Fibroblast of gingiva (primary cell): ENCODE results near the gene GFRA1.

ENCODE experiments used
- DNase-seq: peaks from one replicate; pipeline ENCODE4 v3.0.0-alpha.2; 2011; ENCODE audit warnings: low read depth

GFRA1 gene

DNA sequence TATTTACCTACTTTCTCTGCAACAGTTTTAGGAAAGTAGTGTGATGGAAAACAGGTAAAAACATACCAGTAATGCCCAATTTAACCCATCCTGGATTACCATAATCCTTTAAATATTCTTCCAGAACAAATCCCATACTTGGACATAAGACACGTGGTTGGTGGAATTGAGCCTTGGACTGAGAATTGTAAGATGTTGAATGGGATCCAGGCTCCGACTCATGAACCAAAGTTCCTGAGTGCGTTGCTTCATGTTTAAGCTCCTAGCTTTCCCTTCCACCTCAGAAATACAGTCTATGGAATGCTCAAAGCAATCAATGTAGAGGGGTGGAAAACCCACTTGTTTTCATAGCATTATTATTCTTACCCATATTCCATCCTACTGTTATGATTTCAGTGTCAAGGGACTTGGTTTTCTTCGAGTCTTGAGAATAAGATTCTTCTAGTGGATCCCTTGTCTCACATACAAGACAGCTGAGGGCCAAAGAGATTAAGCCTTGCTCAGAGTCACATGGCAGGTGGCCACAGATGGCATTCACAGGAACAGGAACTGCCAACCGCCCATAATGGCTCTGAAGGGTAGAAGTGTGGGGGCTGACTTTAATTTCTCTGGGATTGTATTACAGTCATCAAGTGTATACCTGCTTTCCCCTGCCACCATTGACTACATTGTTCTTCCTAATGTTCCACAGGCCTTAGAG is 171.2 kb downstream of the GFRA1 start:
- DNase-seq: no peak

DNA sequence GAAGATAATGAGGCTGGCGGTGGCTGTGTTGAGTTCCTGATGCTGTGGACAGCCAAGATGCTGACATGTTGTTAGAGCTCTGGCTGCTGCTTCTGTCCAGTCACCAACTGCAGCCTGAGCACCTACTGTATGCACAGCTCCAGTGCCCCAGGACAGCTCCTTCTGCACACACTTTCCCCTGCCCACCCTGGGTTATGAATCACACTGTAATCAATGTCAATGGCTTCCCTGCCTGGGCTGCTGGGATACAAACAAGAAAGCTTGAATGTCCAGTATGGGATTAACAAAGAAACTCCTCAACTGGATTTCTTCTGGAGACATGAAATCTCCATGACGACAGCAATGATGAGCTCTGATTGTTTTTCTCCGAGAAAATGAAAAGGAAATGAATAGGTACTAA is 172.0 kb downstream of the GFRA1 start:
- no peak for DNase-seq

DNA sequence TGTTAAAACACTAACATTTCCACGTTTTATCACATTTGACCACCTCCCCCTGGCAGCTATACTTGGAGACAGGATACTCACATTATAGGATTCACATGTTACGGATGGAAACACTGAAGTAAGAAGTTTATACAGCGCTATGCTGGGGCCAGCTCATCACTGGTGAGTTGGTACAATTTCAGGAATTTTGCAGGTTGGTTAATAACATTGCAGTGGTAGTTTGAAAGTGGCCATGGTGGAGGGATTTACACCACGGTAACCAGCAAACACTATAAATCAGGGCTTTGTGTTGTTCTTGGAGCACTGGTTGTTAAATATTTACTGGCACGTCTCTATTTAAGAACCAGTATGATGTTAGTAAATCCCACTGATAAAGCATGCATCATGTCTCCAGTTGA is 174.0 kb downstream of the GFRA1 start:
- no peak for DNase-seq

DNA sequence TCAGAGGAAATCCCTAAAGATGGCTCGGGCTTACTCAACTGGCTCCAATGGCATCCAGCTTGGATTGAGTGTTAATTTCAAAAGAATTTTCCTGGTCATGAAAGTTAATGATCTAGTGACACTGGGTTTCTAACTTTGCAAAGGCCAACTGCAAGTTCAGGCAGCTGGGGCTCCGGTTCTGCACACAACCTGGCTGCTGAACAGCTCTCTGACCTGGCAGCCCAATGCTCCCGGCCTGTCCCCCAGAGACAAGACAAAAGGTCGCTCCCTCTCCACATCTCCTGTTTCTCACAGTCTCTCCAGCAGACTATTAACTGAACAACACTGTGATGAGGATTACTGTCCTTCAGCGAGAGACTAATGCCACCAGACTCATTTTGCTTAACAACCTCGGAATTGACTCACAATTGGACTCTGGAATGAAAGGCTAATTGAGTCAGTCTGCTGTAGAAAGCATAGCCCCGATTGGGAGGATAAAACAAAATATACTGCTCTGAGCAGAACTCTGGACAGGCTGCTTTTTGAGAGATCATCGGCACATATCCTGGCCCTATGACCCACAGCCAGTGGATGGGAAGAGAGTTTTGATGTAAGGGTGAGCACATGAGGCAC is 174.5 kb downstream of the GFRA1 start:
- no peak for DNase-seq

DNA sequence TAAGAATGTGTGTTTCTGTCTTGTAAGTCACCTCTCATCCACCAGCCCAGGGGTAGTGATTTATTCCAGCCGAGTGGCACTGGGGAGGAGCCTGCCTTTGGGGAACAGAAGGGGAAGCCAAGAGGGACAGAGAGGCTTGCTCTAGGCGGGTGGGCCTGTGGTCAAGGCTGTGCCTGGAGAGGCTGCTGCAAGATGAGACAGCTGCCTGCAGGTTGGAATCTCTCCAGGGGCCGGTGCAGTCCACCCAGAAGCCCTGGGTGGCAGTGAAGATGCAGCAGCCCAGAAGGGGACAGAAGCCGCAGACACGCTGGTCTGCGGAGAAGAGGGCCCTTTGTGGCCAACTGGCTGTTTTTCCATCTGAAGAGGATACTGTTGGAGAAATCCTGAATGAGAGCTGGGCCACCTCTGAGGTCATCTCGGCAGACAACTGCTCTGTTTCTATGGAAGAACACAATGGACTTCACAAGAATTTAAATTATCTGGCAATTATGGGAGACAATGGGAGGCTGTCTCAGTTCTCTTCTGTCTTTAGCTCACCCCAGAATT is 175.7 kb downstream of the GFRA1 start:
- DNase-seq: no peak

DNA sequence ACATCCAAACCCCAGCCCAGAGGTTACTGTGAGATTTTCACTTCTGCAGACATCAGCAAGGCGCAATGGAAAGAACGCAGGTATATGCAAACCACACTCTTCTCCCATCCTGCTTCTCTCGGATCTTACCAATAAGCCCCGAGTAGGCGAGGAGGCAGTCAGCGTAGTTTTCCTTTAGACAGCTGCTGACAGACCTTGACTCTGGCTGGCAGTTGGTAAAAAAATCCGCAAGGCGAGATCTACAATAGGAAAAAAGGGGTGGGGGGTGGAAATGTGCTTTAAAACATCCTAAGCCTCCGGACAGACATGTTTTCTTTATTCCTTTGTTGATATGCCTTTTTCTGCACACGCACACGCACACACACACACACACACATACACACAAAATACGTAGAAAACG is 176.5 kb downstream of the GFRA1 start:
- DNase-seq: no peak

DNA sequence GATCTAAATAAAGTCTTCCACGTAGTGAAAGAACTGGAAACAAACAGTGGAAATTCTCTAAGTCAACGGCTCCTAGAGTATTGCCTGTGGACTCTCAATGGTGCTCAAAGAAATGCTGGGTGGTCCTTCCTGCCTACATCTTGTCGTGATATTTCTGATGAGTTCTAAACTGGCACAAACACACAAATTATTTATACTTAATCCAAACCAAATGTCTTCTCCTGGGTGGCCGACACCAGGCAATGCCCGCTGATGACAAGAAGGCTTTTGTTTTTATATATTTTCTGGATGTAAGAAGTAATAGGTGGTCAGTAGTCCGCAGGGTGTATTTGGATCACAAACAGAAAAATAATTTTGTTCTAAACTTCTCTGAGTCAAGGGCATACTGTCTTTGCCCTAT is 178.7 kb downstream of the GFRA1 start:
- no peak for DNase-seq

DNA sequence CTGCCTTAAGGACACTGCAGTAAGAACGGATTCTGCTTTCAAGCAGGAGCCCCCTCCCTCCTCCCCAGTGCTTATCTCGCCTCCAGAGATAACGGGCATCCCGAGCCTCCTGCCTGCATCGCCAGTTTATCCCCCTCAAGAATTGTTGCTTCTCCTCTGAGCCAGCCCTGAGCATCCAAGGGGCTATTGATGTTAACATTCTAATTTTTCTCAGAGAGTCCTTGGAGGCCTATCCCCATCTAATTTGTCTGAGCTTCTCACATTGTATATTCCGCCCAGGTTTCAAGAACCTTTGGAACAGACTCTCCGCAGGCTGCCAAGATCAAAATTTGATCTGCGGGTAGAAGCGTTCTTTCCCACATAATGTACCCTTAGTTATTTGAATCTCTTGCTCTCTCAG is 180.0 kb downstream of the GFRA1 start:
- no peak for DNase-seq

DNA sequence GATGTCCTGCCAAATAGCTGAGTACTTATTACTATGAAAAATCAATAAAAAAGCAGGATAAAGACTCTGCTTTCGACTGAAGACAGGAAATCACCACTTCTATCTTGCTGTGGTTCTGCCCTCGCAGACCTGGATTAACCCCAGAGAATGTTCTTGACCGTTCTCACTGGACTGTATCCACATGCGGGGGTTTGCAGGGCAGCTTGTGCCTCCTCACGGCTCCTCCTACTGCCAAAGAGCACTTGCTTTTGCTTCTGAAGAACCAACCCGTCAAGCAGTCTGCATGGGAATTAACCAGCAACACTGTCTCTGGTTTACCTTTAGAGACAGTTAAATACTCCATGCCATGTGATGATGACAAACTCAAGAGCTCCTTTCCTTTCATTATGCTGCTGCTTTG is 184.0 kb downstream of the GFRA1 start:
- no peak for DNase-seq

DNA sequence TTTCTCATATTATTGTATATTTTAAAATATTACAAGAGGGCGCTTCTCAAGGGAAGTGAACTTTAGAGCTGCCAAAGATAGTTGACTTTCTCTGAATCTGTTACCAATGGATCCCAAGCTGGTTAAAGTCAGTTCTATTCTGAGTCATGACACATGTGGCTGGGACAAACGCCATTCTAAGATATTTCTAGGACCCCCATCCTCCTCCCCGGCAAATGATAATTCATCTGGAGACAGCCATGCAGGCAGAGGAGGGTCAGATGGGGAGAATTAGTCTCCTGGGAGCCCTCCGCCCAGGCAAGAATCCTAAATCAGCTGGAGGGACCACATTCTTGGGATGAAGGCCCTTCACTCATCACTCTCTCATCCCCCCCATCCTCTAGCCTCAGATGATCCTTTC is 187.7 kb downstream of the GFRA1 start:
- no peak for DNase-seq

DNA sequence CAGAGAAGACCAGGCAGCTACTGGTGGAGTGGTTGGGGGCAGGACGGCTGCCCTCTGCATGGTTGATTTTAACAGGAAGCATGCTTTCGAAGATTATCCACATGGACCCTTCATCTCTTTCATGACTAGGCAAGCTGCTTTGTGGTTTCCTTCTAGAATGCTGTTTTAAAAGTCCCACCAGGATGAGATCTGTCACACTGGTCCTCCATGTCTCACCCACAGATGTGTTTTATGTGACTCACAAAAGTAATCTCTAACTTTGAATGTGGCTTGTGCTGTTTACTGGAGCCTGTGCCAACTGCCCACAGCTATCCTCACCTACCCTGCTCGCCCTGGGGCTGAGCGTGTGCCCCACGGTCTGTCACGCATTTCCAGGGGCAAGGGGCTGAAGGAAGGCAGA is 188.8 kb downstream of the GFRA1 start:
- no peak for DNase-seq

DNA sequence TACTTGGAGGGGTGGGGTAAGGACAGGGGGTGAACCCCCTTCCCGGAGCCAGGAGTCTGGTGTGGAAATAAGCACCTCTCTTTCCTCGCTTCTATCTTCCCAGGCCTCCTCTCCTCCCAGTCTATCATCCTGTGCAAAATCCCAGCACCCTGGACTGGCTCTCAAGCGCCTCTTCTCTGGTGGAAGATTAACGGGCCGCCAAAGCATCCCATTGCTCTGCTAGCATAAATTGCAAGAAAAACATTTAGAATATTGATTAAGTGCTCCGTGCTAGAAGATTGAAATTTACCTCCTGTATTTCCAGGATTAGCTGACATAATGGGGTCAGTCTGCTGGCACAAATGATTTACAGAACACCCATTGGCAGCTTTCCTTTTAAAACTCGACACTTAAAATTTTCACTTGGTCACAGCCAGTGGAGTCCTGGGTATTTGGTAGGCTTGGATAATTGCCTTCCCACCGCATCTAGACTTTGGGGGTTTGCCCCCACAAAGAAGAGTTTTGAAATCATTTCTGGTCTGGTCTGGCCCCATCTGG is 189.7 kb downstream of the GFRA1 start:
- DNase-seq: no peak

DNA sequence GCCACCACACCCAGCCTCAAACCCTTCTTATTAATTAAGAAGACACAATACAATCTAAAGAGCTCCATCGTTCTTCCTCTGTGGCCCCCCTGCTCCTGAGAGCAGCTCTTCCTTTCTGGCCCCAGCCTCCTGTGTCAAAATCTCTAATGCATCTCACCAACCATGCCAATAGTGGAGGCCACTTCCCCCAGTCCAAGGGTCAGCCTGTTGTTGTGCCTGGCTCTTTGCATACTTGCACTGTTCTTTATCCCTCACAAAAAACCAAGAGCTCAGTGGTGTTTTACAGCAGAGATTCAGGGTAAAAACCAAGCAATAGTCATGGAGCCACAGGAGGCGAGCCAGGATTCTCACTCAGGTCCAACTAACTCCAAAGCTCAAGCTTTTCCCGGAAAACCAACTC is 190.2 kb downstream of the GFRA1 start:
- no peak for DNase-seq

DNA sequence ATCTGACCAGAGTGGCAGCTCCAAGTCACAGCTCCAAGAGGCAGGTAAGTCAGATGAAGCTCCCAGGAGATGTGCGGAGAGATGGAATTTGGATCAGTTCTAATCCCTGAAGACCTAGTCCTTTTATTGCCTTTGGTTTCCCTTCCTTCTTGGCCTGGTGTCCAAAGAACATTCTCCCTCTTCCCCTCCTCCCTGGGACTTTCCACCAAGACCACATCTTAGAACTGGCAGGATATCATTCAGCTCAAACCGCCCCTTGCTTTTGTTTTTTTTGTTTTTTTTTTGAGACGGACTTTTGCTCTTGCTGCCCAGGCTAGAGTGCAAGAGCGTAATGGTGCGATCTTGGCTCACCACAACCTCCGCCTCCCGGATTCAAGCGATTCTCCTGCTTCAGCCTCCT is 190.8 kb downstream of the GFRA1 start:
- no peak for DNase-seq

DNA sequence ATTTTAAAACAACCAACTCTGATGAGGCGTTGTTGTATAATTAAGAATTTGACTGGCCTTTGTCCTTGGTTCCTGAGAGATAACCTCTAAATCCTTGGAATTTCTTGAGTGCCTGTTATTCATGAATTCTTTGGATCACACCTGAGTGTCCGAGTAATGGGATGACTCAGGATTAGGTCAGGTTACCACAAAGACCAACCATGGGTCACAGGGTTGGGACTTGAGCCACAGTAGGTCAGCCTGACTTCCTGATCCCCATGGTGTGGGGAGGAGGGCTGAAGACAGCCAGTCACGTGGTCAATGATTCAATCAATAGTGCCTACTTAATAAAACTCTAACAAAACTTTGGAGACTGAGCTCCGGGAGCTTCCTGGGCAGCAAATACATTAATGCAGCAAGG is 192.5 kb downstream of the GFRA1 start:
- no peak for DNase-seq

DNA sequence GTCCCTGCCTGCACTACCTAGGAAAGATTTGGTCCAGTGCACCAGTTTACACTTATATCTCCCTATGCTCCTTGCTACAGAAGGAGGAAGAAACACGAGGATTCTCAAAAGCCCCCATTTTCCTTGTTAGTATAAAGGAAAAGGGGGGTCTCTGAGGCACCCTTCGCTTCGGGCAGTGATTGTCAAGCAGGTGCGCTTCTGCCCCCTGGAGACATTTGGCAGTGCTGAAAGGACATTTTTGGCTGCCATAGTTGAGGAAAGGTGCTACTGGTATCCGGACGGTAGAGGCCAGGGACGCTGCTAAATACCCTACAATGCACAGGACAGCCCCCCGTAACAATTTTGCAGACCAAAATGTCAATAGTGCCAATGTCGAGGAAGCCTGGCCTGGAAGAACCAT is 193.7 kb downstream of the GFRA1 start:
- no peak for DNase-seq

DNA sequence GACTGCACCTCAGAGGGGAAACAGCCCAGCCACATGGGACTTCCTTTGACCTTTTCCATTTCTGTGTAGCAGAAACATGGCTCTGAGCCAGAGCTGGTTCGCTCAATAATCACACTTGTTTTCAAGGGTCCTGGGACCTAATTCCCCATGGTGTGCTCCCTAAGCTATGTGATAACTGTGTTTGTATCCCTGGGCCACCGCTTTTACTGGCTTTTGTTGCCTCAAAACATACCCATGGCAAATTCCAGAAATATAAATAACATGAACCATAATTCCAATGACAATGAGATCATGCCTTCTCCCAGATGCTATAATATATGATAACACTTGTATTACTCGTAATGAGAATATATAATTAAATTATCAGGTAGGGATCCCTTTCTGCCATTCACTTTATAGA is 196.4 kb downstream of the GFRA1 start:
- DNase-seq: no peak

DNA sequence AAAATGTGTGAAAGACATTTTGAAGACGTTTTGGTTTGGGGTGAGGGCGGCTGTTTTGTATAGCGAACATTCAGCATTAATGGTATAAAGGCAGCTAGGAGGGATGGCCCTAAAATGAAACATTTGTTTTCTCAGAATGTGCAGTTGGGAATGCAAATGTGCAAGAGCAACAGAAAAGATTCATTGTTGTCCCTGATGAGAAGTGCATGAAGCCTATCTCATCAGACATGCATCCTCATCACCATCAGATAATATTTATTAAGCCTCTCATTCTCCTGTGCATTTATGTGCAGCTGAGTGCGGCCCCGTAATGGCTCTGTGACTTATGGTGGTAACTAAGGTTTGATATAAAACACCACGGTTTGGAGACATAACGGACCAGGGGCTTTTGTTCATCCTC is 199.5 kb downstream of the GFRA1 start:
- DNase-seq: no peak

DNA sequence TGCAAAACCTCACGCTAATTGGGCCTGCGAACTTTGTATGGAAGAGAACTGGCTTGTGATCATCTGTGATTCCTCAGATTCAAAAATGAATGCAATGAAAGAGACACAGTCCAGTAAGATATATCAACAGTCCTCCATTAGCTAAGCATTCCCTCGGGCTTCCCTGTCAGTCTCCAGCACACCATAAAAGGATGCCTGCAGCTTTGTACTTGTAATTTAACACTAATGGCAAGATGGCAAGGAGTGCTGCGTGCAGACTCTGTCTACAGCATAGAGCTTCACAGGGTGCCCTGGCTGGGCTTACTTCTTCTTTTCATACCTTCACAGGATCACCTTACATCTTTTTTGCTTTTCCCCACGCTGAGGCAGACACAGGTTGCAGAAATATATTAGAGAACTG is 200.0 kb downstream of the GFRA1 start:
- DNase-seq: no peak

DNA sequence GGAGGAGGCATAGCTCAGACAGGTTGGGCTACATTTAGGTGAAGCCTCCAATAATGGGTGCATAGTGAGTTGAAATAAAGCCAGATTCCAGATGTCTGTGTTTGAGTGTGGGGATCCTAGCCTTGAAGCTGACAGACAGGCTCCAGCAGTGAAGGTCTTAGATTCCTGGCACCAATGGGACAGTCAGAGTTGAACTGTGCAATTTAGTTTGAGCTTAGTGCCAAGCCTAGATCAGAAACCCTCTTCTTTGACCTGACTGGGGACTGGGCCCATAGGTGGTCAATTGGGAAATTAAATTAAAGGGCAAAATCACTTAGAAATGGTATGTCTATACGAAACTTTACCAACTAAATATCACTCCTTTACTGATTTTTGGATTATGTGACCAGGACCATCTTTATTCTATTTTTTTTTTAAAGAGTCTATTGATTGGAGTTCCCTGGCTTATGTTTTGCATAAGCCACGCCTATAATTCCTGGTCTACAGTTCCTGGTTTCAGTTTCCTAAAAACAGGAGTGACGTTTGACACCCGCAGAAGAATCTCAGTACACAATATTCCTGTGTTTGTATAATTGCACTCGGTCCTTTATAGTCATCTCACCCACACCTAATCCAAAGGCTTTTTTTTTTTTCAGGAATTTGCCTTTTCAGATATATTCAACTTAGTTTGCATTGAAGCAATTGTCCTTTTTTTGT is 201.4 kb downstream of the GFRA1 start:
- no peak for DNase-seq

DNA sequence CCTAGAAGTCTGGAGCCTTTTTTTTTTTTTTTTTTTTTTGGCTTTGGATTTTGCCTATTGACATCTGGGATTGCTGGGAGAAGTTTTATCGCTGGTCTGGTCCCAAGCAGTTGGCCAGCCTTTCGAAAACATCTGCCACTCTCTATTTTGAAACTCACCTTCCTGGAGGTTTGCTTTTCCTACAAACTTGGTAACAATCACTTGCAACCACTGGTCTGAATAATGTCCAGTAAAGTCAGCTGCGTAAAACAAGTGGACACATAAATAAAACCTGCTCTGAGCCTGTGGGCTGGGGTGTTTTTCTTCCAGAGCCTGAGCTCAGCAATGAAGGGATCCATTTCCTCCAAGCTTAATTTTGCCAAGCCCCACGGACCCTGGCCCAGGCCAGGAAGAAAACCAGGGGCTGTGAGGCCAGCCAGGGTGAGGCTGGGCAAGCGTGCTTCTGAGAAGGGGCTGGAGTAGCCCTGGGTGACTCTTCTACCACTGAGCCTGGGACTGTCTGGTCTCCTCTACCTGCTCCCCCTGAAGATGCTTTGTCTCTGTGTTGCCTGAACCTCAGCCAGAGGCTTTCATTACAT is 202.2 kb downstream of the GFRA1 start:
- DNase-seq: no peak

DNA sequence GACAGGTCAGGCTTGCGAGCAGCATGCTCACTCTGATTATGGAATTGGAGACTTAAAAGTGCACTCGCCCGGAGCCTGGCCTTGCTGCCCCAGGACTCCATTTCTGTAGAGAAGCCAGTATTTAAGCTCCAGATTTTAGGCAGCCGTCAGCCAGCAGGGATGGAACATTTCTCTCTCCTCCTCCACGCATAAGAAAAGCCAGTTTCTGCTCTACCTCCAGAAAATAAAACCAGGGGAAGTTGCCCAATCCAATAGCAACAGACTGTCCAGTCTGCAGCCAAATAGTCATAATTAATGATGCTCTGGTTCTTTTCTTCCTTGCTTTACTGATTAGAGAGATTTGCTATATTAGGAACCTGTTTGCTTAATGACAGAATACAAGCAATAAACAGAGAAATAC is 203.2 kb downstream of the GFRA1 start:
- DNase-seq: no peak

DNA sequence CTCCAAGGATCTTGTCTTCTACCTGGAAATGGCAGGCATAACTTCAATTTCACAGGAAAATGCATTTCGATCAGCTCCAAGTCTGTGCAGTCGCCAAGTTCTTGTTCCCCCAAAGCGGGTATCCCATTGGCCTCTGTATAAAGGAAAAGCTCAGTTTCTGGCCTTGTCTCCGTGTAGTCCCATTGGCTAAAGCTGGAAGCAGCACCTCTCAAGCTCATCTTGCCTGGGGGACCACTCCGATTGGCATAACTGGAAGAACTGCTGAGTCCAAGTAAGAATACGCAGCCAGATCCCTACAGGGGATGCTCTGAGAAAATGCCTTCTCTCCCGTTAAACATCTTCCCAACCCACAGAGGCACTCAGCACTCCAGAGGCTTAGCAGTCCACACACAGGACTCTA is 205.2 kb downstream of the GFRA1 start:
- DNase-seq: no peak
